ENCODE data around the gene OR8B8.
"Not testable (repeated sequence)": the region's sequence is repeated elsewhere in the genome, so short reads cannot be mapped to it uniquely, and the experiment has no call there.

OR8B8 gene

GRCh38 chr11:124465368-124465767, 19.9 kb upstream of the OR8B8 start:
- TF ChIP-seq EZH2phosphoT487 (IDR thresholded peaks at IDR 0.05; ENCODE audit: low read depth) (no peak), CTCF (IDR thresholded peaks at IDR 0.05; ENCODE audit: low read depth, low read length) (no peak)
- Histone ChIP-seq H3K4me3 (ENCODE audit: low read length) (no peak overlapping the region), H4K20me1 (ENCODE audit: insufficient read depth, low read length) (no peaks in the 10 kb centered on the region), H3K4me2 (ENCODE audit: low read length) (no peak overlapping the region), H3K27me3 (ENCODE audit: low read depth, low read length) (0 out of 2 replicates have a peak, but pooled peaks cover 6% of the 10 kb centered on the region), H3K9me3 (ENCODE audit: insufficient read depth, low read length) (no peaks in the 10 kb centered on the region), H3K79me2 (ENCODE audit: low read length) (no peaks in the 10 kb centered on the region), H3K9ac (ENCODE audit: low read length) (no peak overlapping the region), H3K4me1 (ENCODE audit: low read length) (no peaks in the 10 kb centered on the region), H2AFZ (ENCODE audit: low read depth, low read length) (no peak overlapping the region), H3K27ac (ENCODE audit: low read length) (no peak overlapping the region), H3K36me3 (replicated peaks; ENCODE audit: low read depth, low read length) (no peaks in the 10 kb centered on the region)

GRCh38 chr11:124463990-124464389, 18.5 kb upstream of the OR8B8 start:
- H3K36me3 ChIP-seq (replicated peaks; ENCODE audit: low read depth, low read length): no peaks in the 10 kb centered on the region
- H3K4me2 ChIP-seq (ENCODE audit: low read length): no peak overlapping the region
- H3K27me3 ChIP-seq (ENCODE audit: low read depth, low read length): 0 out of 2 replicates have a peak, but pooled peaks cover 6% of the 10 kb centered on the region

GRCh38 chr11:124463324-124463723, 17.8 kb upstream of the OR8B8 start:
- no peaks in the 10 kb centered on the region for H4K20me1 ChIP-seq (ENCODE audit: insufficient read depth, low read length)
- no peak overlapping the region for H2AFZ ChIP-seq (ENCODE audit: low read depth, low read length)
- no peak overlapping the region for H3K27ac ChIP-seq (ENCODE audit: low read length)
- H3K4me2 ChIP-seq (ENCODE audit: low read length): no peak overlapping the region
- no peak overlapping the region for H3K4me3 ChIP-seq (ENCODE audit: low read length)
- no peaks in the 10 kb centered on the region for H3K36me3 ChIP-seq (replicated peaks; ENCODE audit: low read depth, low read length)
- H3K9me3 ChIP-seq (ENCODE audit: insufficient read depth, low read length): no peaks in the 10 kb centered on the region
- H3K4me1 ChIP-seq (ENCODE audit: low read length): no peaks in the 10 kb centered on the region
- no peaks in the 10 kb centered on the region for H3K79me2 ChIP-seq (ENCODE audit: low read length)
- H3K27me3 ChIP-seq (ENCODE audit: low read depth, low read length): 0 out of 2 replicates have a peak, but pooled peaks cover 6% of the 10 kb centered on the region
- no peak overlapping the region for H3K9ac ChIP-seq (ENCODE audit: low read length)
- no peak for TF ChIP-seq CTCF (IDR thresholded peaks at IDR 0.05; ENCODE audit: low read depth, low read length)
- TF ChIP-seq EZH2phosphoT487 (IDR thresholded peaks at IDR 0.05; ENCODE audit: low read depth): no peak

More at GRCh38 chr11:124463990-124464389, 18.5 kb upstream of the OR8B8 start:
- no peak overlapping the region for H2AFZ ChIP-seq (ENCODE audit: low read depth, low read length)
- H3K79me2 ChIP-seq (ENCODE audit: low read length): no peaks in the 10 kb centered on the region
- H3K9me3 ChIP-seq (ENCODE audit: insufficient read depth, low read length): no peaks in the 10 kb centered on the region
- H4K20me1 ChIP-seq (ENCODE audit: insufficient read depth, low read length): no peaks in the 10 kb centered on the region
- no peak overlapping the region for H3K9ac ChIP-seq (ENCODE audit: low read length)
- no peak overlapping the region for H3K4me3 ChIP-seq (ENCODE audit: low read length)
- no peak for TF ChIP-seq EZH2phosphoT487 (IDR thresholded peaks at IDR 0.05; ENCODE audit: low read depth)
- no peak for TF ChIP-seq CTCF (IDR thresholded peaks at IDR 0.05; ENCODE audit: low read depth, low read length)
- no peaks in the 10 kb centered on the region for H3K4me1 ChIP-seq (ENCODE audit: low read length)
- H3K27ac ChIP-seq (ENCODE audit: low read length): no peak overlapping the region

GRCh38 chr11:124460459-124460858, 15.0 kb upstream of the OR8B8 start:
- H2AFZ ChIP-seq (ENCODE audit: low read depth, low read length): no peak overlapping the region
- H3K27me3 ChIP-seq (ENCODE audit: low read depth, low read length): no peaks in the 10 kb centered on the region; the same call in 1 of the 2 replicates
- no peak overlapping the region for H3K27ac ChIP-seq (ENCODE audit: low read length)
- H3K36me3 ChIP-seq (replicated peaks; ENCODE audit: low read depth, low read length): no peaks in the 10 kb centered on the region
- H3K4me2 ChIP-seq (ENCODE audit: low read length): no peak overlapping the region
- TF ChIP-seq CTCF (IDR thresholded peaks at IDR 0.05; ENCODE audit: low read depth, low read length) (no peak), EZH2phosphoT487 (IDR thresholded peaks at IDR 0.05; ENCODE audit: low read depth) (no peak)
- no peaks in the 10 kb centered on the region for H4K20me1 ChIP-seq (ENCODE audit: insufficient read depth, low read length)
- H3K9ac ChIP-seq (ENCODE audit: low read length): no peak overlapping the region
- H3K4me1 ChIP-seq (ENCODE audit: low read length): no peaks in the 10 kb centered on the region
- H3K4me3 ChIP-seq (ENCODE audit: low read length): no peak overlapping the region
- H3K9me3 ChIP-seq (ENCODE audit: insufficient read depth, low read length): no peaks in the 10 kb centered on the region
- H3K79me2 ChIP-seq (ENCODE audit: low read length): no peaks in the 10 kb centered on the region

GRCh38 chr11:124459379-124459778, 13.9 kb upstream of the OR8B8 start:
- not testable (repeated sequence) for H3K4me1 ChIP-seq (ENCODE audit: low read length); H3K27ac ChIP-seq (ENCODE audit: low read length); H3K79me2 ChIP-seq (ENCODE audit: low read length); H3K4me2 ChIP-seq (ENCODE audit: low read length); H3K9ac ChIP-seq (ENCODE audit: low read length); H3K27me3 ChIP-seq (ENCODE audit: low read depth, low read length); H3K4me3 ChIP-seq (ENCODE audit: low read length); H3K9me3 ChIP-seq (ENCODE audit: insufficient read depth, low read length); H2AFZ ChIP-seq (ENCODE audit: low read depth, low read length); H4K20me1 ChIP-seq (ENCODE audit: insufficient read depth, low read length); H3K36me3 ChIP-seq (replicated peaks; ENCODE audit: low read depth, low read length)
